Measurements from ENCODE around the gene MYOZ3. TPM values are rescaled to one million over a fixed set of nuclear protein-coding genes. Genes with fewer than 3 reads are reported as not detected.

Gene MYOZ3
- total and polyA plus RNA-seq, 2 of the 8 experiments (the other 6 are each of a cell fraction or from before 2014, with no cell fraction given) = 9.6 to 19.1 TPM

- TF ChIP-seq RNF2 (IDR thresholded peaks at IDR 0.05; ENCODE audit: borderline replicate concordance, low read depth, low read length, missing control alignments, poor library complexity, severe bottlenecking) = no peak
- TF ChIP-seq GTF2F1 (IDR thresholded peaks at IDR 0.05; ENCODE audit: borderline replicate concordance, low read depth, low read length) = no peak
- TF ChIP-seq TCF12 (IDR thresholded peaks at IDR 0.05; ENCODE audit: low read depth, low read length) = no peak
- no peak for TF ChIP-seq CREB1 (IDR thresholded peaks at IDR 0.05)
- TF ChIP-seq MAFK (IDR thresholded peaks at IDR 0.05; ENCODE audit: low read depth, low read length) = no peak
- no peak for TF ChIP-seq EGR1 (IDR thresholded peaks at IDR 0.05; ENCODE audit: borderline replicate concordance, low read depth, low read length)
- no peak for TF ChIP-seq CHD1 (IDR thresholded peaks at IDR 0.05; ENCODE audit: low read depth, low read length)
- no peak for TF ChIP-seq POLR2AphosphoS5 (IDR thresholded peaks at IDR 0.05; ENCODE audit: low read depth, low read length)
- TF ChIP-seq POU5F1 (IDR thresholded peaks at IDR 0.05; ENCODE audit: low read depth, low read length) = no peak
These were observed 9.0 kb upstream of the MYOZ3 start (continued) for GRCh38 chr5:150651924-150652671.
